K562 (cell line): ENCODE data around the gene MECR. TPM values are rescaled to one million over a fixed set of nuclear protein-coding genes. Genes with fewer than 3 reads are reported as not detected.

Experiments used
- ATAC-seq: fragments of 200-7000 bp; cut with Tn5 transposase; 3 replicates; pipeline ENCODE4 v1.9.1; 2020; ENCODE audit warnings: moderate library complexity
- BruUV-seq: library from RNA; stranded (reverse); fragments of 400-500 nt; replicated peaks from 2 replicates; lab custom pipeline; 2021; lab: Mats Ljungman, UMichigan
- CTCF ChIA-PET: fragments of 300-600 bp; formaldehyde crosslinking; extraction: SDS; loops from one replicate; lab custom pipeline; 2021; ENCODE audit warnings: low intra/inter-chr PET ratio; lab: Yijun Ruan, JAX
- POLR2A ChIA-PET: fragments of 300-600, 350-650 bp; sonication (Branson Sonifier 250); formaldehyde crosslinking; extraction: SDS; loops from one replicate; lab custom pipeline; 2021; ENCODE audit warnings: antibody characterized with exemption, inconsistent platforms; lab: Yijun Ruan, JAX
- DNase-seq, 4 experiments: peaks; one replicate each; pipeline versions ENCODE4 v3.0.0 to v3.0.0-alpha.2; 2011 to 2018; ENCODE audit warnings: low spot score in 3 of 4, mixed read lengths in 3 of 4; ENCODE audit errors: extremely low read depth in 1 of 4
- FAIRE-seq: peaks from 2 replicates; lab custom pipeline; 2011; peaks lifted over from hg19 to GRCh38; lab: Jason Lieb, UNC
- H2AFZ ChIP-seq: 2 replicates; pipeline ENCODE4 v1.6.0; 2011; ENCODE audit warnings: low read depth, low read length, control low read depth, inconsistent platforms
- H3K27ac ChIP-seq: fragments of 200-600 bp; 3 replicates; pipeline ENCODE4 v1.8.0; 2011; ENCODE audit warnings: low read depth, mild to moderate bottlenecking, control low read depth, inconsistent platforms, low read length, moderate library complexity, mixed read lengths; ENCODE audit errors: extremely low read depth
- H3K27me3 ChIP-seq, 2 experiments: fragments of 300-600 bp in 1 of 2; 2 replicates in 1 of 2; 3 replicates in 1 of 2; pipeline versions ENCODE4 v1.6.0 to v1.8.0; 2011; ENCODE audit warnings: inconsistent platforms in 2 of 2, low read length in 2 of 2, mild to moderate bottlenecking in 1 of 2, mixed read lengths in 1 of 2, moderate library complexity in 1 of 2; ENCODE audit not compliant: control insufficient read depth in 2 of 2, insufficient read depth in 2 of 2
- H3K36me3 ChIP-seq: fragments of 300-600 bp; 3 replicates; pipeline ENCODE4 v1.8.0; 2011; ENCODE audit warnings: mild to moderate bottlenecking, low read length, inconsistent platforms; ENCODE audit not compliant: control insufficient read depth, insufficient read depth
- H3K4me1 ChIP-seq, 2 experiments: fragments of 200-600 bp in 1 of 2; replicated peaks in 1 of 2; 2 replicates in 1 of 2; 3 replicates in 1 of 2; pipeline versions ENCODE4 v1.5.1 to v1.8.0; 2011; ENCODE audit warnings: inconsistent platforms in 2 of 2, low read length in 2 of 2, mild to moderate bottlenecking in 1 of 2, mixed read lengths in 1 of 2, moderate library complexity in 1 of 2; ENCODE audit not compliant: control insufficient read depth in 2 of 2, insufficient read depth in 2 of 2
- H3K4me2 ChIP-seq: 2 replicates; pipeline ENCODE4 v1.6.1; 2011; ENCODE audit warnings: low read length, control low read depth, inconsistent platforms, mixed read lengths; ENCODE audit not compliant: insufficient read depth
- H3K4me3 ChIP-seq: fragments of 200-600 bp; sonication (generic), shearing (Covaris generic); 2 replicates; pipeline ENCODE4 v1.5.1; 2016; ENCODE audit warnings: control low read depth, inconsistent platforms
- H3K79me2 ChIP-seq: fragments of 200-600 bp; 3 replicates; pipeline ENCODE4 v1.8.0; 2011; ENCODE audit warnings: low read length, inconsistent platforms; ENCODE audit not compliant: control insufficient read depth, insufficient read depth
- H3K9ac ChIP-seq, 2 experiments: 2 replicates each; pipeline versions ENCODE4 v1.6.0 to v1.6.1; 2011; ENCODE audit warnings: low read depth in 2 of 2, low read length in 2 of 2, control low read depth in 1 of 2, inconsistent platforms in 1 of 2, mild to moderate bottlenecking in 1 of 2, mixed read lengths in 1 of 2; ENCODE audit not compliant: insufficient read depth in 1 of 2
- H3K9me1 ChIP-seq: one replicate; pipeline ENCODE4 v1.6.0; 2011; ENCODE audit warnings: inconsistent platforms, mild to moderate bottlenecking, low read length, moderate library complexity; ENCODE audit not compliant: control insufficient read depth, insufficient read depth
- H3K9me3 ChIP-seq: replicated peaks from 2 replicates; pipeline ENCODE4 v1.5.1; 2011; ENCODE audit warnings: low read depth, low read length, inconsistent platforms; ENCODE audit not compliant: control insufficient read depth, insufficient read depth
- H4K20me1 ChIP-seq: replicated peaks from 2 replicates; pipeline ENCODE4 v1.6.1; 2011; ENCODE audit warnings: low read length, inconsistent platforms, mixed read lengths; ENCODE audit not compliant: control insufficient read depth, insufficient read depth
- CBFA2T2 ChIP-seq: fragments of 450-650 bp; conservative IDR thresholded peaks from 2 replicates; pipeline ENCODE4 v1.6.1; 2017; ENCODE audit warnings: mild to moderate bottlenecking
- CBFA2T3 ChIP-seq: fragments of 450-650 bp; IDR thresholded peaks from 2 replicates; pipeline ENCODE4 v1.6.1; 2017
- ERF ChIP-seq: fragments of 450-650 bp; formaldehyde crosslinking; IDR thresholded peaks from 2 replicates; pipeline ENCODE4 v1.4.0; 2020; ENCODE audit warnings: mild to moderate bottlenecking, mixed read lengths
- FOXO4 ChIP-seq: fragments of 450-650 bp; formaldehyde crosslinking; IDR thresholded peaks from 2 replicates; pipeline ENCODE4 v1.4.0; 2020; ENCODE audit warnings: mild to moderate bottlenecking, moderate library complexity
- RBM34 ChIP-seq: fragments of 200-400 bp; formaldehyde crosslinking; IDR thresholded peaks from 2 replicates; pipeline ENCODE4 v1.6.1; 2018; ENCODE audit warnings: low read length, borderline replicate concordance; ENCODE audit not compliant: insufficient read depth
- TBL1XR1 ChIP-seq, 2 experiments: IDR thresholded peaks; 2 replicates each; pipeline ENCODE4 v1.6.1; 2012; ENCODE audit warnings: improper control_type of control experiment in 2 of 2, low read length in 2 of 2, mild to moderate bottlenecking in 1 of 2
- YY1 ChIP-seq, 3 experiments: IDR thresholded peaks; 2 replicates each; pipeline ENCODE4 v1.6.1; 2011; ENCODE audit warnings: low read length in 2 of 3, mild to moderate bottlenecking in 2 of 3, moderate library complexity in 2 of 3, borderline replicate concordance in 1 of 3, control low read depth in 1 of 3, low read depth in 1 of 3; ENCODE audit not compliant: insufficient read depth in 3 of 3, insufficient replicate concordance in 2 of 3, control insufficient read depth in 1 of 3, insufficient read length in 1 of 3; ENCODE audit errors: extremely low read depth in 1 of 3
- WGBS: fragments of 100-300 bp; shearing (Covaris generic); methylation state at CpG from one replicate; pipeline ENCODE4 v1.1.6; 2016; ENCODE audit warnings: low coverage, mixed read lengths; ENCODE audit not compliant: insufficient coverage; ENCODE audit errors: missing lambda C conversion rate; 5-methylcytosine and 5-hydroxymethylcytosine counted together
- in situ Hi-C: fragments of 300-500 bp; cut with MboI; formaldehyde crosslinking; loops from 4 replicates; pipeline ENCODE4 v1.15.0; 2018; ENCODE audit warnings: inconsistent platforms, mixed read lengths
- intact Hi-C: fragments of 100-400 bp; cut with micrococcal nuclease; formaldehyde crosslinking; loops from 2 replicates; pipeline ENCODE4 v1.14.2; 2022
- polyA plus RNA-seq, 8 experiments: library from polyadenylated mRNA; depleted of rRNA in 4 of 8; stranded (reverse) in 5 of 8; unstranded in 3 of 8; fragments of >200 nt; fragmentation: Nextera tagmentation in 2 of 8; fragmentation: Illumina TruSeq in 1 of 8; extraction: Ambion mirVana in 2 of 8; extraction: Trizol in 1 of 8; gene quantifications; 2 replicates each; pipeline versions ENCODE4 v1.2.1 to v1.2.3, GENCODE V29; 2011 to 2014; ENCODE audit warnings: inconsistent platforms in 1 of 8, missing spikeins in 1 of 8
- total RNA-seq, 7 experiments: library from RNA; depleted of rRNA in 6 of 7; stranded (reverse); fragments of >200 nt in 6 of 7; fragmentation: Illumina TruSeq in 2 of 7; extraction: Trizol in 2 of 7; gene quantifications; 2 replicates each; pipeline versions ENCODE4 v1.2.1 to v1.2.3, GENCODE V29; 2011 to 2021; ENCODE audit warnings: low replicate concordance in 1 of 7

MECR gene
- total and polyA plus RNA-seq, 9 of the 15 experiments (the other 6 are each of a cell fraction or from before 2014, with no cell fraction given) = 10.4 to 58.6 (median 42.9) TPM

- H4K20me1 ChIP-seq = peaks cover 21% of the 10 kb centered on the region
- FAIRE-seq = no peak
- H3K4me3 ChIP-seq = no peak overlapping the region
- intact Hi-C loops = loop anchor here (5.0 kb wide), 1 partner anchor 1466 kb away; no protein-coding TSS in a partner anchor
- no peak overlapping the region for H3K9ac ChIP-seq
- H3K36me3 ChIP-seq = no peaks in the 10 kb centered on the region
- no peaks in the 10 kb centered on the region for H3K79me2 ChIP-seq
- ATAC-seq = no peak
- no peak overlapping the region for H2AFZ ChIP-seq
- peaks cover 32 to 50% of the 10 kb centered on the region in 2 experiments; a peak in 4 of 5 replicates for H3K27me3 ChIP-seq
- peaks cover 2 to 25% of the 10 kb centered on the region in 2 experiments; a peak in 3 of 5 replicates for H3K4me1 ChIP-seq
- BruUV-seq = no TSS peak
- H3K4me2 ChIP-seq = no peak overlapping the region
- DNase-seq = peak in 2 of 4 experiments; percentile 41 to 49
- ChIA-PET CTCF (no interaction called here), POLR2A (interaction anchor here (1.1 kb wide), 1 partner anchor 9 kb away, joined by 5 read pairs; no protein-coding TSS in a partner anchor)
- no peaks in the 10 kb centered on the region for H3K9me1 ChIP-seq
- in situ Hi-C loops = no loop called here
- peak; percentile 43 for TF ChIP-seq CBFA2T3
- TF ChIP-seq YY1 (IDR thresholded peaks at IDR 0.05; ENCODE audit: borderline replicate concordance in 1 of 3, control insufficient read depth in 1 of 3, extremely low read depth in 1 of 3, insufficient read depth in 3 of 3, insufficient read length in 1 of 3, insufficient replicate concordance in 2 of 3, low read depth in 1 of 3, low read length in 2 of 3) = no peak
- TF ChIP-seq TBL1XR1 (IDR thresholded peaks at IDR 0.05; ENCODE audit: low read length in 2 of 2) = no peak
- TF ChIP-seq RBM34 = no peak
- 0 out of 2 replicates have a peak, but pooled peaks have one; percentile 11 for TF ChIP-seq CBFA2T2
- no peak for TF ChIP-seq ERF (CRISPR knock-in tag)
- no peak for TF ChIP-seq FOXO4 (CRISPR knock-in tag)
- H3K9me3 ChIP-seq = no peaks in the 10 kb centered on the region
- 0% methylated on average over 2 of the region's 2 CpGs for WGBS
- no peak overlapping the region for H3K27ac ChIP-seq
Measured at GRCh38 chr1:29240986-29241385, 10.3 kb upstream of the MECR start.
